GM19099 (cell line): ENCODE results near the gene PRM2.
A peak's percentile ranks its signal among the peaks of the same experiment; 100 is the strongest.

Experiments used
- POLR2A ChIP-seq: IDR thresholded peaks from 3 replicates; pipeline ENCODE4 v1.6.1; 2011; ENCODE audit warnings: low read depth; ENCODE audit not compliant: insufficient read length; ENCODE audit errors: extremely low read depth

The PRM2 gene

GRCh38 chr16:11310634-11310977 is 34.3 kb upstream of the PRM2 start:
- TF ChIP-seq POLR2A, result no peak

GRCh38 chr16:11309895-11310633 is 33.8 kb upstream of the PRM2 start:
- TF ChIP-seq POLR2A, result peak; percentile 19

- no peak for TF ChIP-seq POLR2A
These were observed 32.4 kb upstream of the PRM2 start for GRCh38 chr16:11308493-11309283.

GRCh38 chr16:11307639-11308492 is 31.6 kb upstream of the PRM2 start:
- TF ChIP-seq POLR2A, result no peak

- TF ChIP-seq POLR2A, result no peak
These were observed 30.8 kb upstream of the PRM2 start for GRCh38 chr16:11306997-11307638.

GRCh38 chr16:11306381-11306780 is 30.1 kb upstream of the PRM2 start:
- no peak for TF ChIP-seq POLR2A

- TF ChIP-seq POLR2A, result no peak
These were observed 27.3 kb upstream of the PRM2 start for GRCh38 chr16:11303405-11304138.

- no peak for TF ChIP-seq POLR2A
These were observed 26.7 kb upstream of the PRM2 start for GRCh38 chr16:11302977-11303376.

- no peak for TF ChIP-seq POLR2A
These were observed 25.6 kb upstream of the PRM2 start for GRCh38 chr16:11301645-11302501.

GRCh38 chr16:11300560-11300892 is 24.2 kb upstream of the PRM2 start:
- TF ChIP-seq POLR2A, result no peak

GRCh38 chr16:11299865-11300559 is 23.7 kb upstream of the PRM2 start:
- TF ChIP-seq POLR2A, result no peak

- no peak for TF ChIP-seq POLR2A
These were observed 22.0 kb upstream of the PRM2 start for GRCh38 chr16:11298143-11298900.
